NCI-H2171 treated with DMSO at 0.1 percent for 48 hours (cell line): ENCODE data around the gene OR2A5.
"Not testable (repeated sequence)": the region's sequence is repeated elsewhere in the genome, so short reads cannot be mapped to it uniquely, and the experiment has no call there.

Source experiments
- DNase-seq: peaks from one replicate; lab custom pipeline; 2025; lab: John Stamatoyannopoulos, UW

OR2A5 gene

DNA sequence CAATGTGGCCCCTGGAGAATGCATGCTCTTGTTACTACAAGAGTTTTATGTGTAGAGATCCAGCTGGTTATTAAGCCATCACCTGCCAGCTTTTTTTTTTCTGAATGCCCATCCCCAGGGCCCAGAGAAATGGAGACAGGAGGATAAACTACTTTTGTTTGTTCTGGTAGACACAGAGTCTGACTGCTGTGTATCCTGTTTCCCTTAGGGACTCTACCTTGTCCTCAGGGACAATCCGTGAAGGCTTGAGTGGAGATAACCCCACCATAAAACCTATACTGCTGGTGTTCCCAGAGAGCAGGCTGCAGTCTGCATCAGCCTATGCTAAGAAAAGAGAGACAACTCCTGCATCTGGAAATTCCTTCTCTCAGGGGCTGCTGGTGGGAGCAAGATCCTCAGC, at the start of gene OR2A5:
Gene OR2A5 (plus strand): TSS at position 301 of the 400 bp plus-strand sequence. CDS start 1,454 bp downstream, outside the sequence.
- DNase-seq: no peak

- DNase-seq: no peak
Measured at GRCh38 chr7:144000020-144000419, 48.7 kb upstream of the OR2A5 start, which contains the start of gene OR6B1. TSS of gene OR6B1 (plus strand) at chr7:144000320. CDS start at chr7:144003997, 3,677 bp downstream.

DNA sequence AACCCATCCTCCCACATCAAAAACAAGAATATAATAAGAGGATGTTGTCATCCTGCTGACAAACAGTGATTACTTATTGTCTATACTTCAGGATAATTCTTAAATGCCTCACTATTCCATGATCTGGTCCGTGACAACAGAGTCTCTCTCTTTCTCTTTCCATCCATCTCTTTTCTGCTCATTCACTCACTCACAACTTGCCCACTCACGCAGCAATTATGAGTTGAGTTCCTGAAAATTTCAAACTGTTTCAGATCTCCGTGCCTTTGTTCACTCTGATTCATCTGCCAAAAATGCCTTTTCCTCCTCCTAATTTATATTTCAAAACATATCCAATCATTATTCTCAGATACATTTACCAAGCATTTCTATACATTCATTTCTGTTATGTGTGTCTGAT, 47.2 kb upstream of the OR2A5 start:
- DNase-seq: no peak

DNA sequence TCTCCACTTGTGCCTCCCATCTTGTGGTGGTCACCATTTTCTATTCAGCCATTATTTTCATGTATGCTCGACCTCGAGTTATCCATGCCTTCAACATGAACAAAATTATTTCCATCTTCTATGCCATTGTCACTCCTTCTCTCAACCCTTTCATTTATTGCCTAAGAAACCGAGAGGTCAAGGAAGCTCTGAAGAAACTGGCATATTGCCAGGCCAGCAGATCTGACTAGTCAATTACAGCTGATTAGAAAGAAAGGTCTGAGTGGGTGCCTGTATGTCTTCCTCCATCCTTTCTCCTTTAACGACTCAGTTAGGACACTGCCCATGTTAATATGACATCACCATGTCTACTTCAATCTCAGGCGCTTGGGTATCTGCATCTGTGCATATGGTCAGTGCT, 44.0 kb upstream of the OR2A5 start:
- no peak for DNase-seq

DNA sequence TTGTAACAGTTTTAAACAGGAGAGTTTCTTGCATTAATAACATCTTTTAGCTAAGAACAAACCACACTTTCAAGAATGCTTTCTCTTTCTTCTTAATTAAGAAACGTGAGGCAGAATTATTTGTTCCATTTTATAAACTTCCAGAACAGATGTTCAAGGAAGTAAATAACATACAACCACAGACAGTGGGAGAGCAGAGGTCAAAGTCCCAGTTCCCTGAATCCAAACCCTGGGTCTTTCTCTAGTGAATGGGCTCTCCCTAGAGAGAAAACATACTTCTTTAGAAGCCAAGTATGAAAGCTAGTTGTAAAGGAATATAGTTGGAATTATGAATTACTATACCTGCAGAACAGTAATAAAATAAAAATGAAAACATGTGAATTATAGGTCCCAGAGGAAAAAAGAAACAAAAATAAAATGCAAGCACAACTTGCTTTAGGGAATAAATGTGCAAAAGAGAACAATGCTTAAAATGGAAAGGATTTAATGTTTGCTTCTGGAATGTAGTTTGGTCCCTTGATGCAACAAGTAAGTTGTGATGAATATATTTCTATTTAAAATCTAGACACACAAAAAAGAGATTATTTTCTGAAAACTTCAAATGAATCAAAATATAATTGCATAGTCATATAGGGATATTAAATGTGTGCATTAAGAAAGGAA, 42.6 kb upstream of the OR2A5 start:
- no peak for DNase-seq

DNA sequence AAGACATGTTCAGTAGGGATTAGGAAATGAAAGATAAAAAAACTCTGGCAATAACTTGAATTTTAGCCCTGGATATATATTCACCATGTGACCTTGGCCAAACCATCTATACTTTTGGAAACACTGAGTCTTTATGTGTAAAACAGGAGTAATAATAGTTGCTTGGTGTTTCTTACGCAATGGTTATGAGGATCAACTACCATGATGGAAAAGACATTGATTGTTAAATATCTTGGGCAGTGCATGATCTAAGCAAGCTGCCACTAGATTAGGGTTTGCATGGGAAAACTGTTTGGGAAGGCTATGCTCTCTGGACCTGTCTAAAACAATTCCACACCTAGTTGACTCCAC, 42.1 kb upstream of the OR2A5 start:
- no peak for DNase-seq

- DNase-seq: no peak
Measured at GRCh38 chr7:144009361-144009760, 39.4 kb upstream of the OR2A5 start.

DNA sequence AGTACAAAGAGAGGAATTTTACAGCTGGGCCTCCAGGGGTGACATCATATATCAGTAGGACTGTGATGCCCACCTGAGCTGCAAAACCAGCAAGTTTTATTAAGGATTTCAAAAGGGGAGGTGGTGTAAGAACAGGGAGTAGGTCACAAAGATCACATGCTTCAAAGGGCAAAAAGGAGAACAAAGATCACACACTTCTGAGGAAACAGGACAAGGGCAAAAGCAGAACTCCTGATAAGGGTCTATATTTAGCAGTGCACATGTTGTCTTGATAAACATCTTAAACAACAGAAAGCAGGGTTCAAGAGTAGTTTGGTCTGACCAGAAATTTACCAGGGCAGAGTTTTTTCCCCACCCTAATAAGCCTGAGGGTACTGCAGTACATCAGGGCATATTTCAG, 38.7 kb upstream of the OR2A5 start:
- DNase-seq: not testable (repeated sequence)

DNA sequence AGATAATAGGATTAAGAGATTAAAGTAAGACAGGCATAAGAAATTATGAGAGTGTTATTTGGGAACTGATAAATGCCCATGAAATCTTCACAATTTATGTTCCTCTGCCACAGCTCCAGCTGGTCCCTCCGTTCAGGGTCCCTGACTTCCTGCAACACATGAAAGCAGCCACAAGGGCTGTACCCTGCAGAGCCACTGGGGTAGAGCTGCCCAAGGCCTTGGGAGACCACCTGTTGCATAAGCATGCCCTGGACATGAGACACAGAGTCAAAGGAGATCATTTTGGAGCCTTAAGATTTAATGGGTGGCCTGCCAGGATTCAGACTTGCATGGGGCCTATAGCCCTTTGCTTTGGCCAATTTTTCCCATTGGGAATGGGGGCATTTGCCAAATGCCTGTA, 37.9 kb upstream of the OR2A5 start:
- DNase-seq: not testable (repeated sequence)

DNA sequence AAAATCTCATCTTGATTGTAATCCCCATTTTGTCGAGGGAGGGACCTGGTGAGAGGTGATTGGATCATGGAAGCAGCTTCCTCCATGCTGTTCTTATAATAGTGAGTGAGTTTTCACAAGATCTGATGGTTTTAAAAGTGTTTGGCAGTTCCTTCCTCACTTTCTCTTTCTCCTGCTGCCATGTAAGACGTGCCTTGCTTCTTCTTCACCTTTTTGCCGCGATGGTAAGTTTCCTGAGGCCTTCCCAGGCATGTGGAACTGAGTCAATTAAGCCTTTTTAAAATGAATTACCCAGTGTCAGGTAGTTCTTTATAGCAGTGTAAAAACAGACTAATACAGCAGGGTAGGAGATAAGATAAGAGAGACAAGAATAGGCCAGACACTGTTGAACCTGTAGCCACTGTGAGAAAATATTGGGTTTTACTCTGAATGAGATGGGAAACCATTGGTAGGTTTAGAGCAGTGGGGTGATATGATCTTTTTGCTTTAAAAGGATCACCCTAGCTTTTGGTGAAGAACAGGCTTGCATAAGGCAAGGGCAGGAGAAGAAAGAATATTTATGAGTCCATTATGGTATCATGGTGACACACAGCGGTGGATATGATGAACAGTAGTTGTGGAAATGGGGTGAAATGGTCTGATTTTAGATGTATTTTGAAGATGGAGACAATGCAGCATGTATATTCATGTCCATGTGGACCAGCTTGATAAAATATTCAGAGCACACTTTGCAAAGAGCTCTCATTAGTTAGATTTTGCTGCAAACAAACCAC, 37.1 kb upstream of the OR2A5 start:
- DNase-seq: no peak

- no peak for DNase-seq
Measured at GRCh38 chr7:144018065-144018464, 30.7 kb upstream of the OR2A5 start.

- DNase-seq: no peak
Measured at GRCh38 chr7:144019457-144019856, 29.3 kb upstream of the OR2A5 start.

DNA sequence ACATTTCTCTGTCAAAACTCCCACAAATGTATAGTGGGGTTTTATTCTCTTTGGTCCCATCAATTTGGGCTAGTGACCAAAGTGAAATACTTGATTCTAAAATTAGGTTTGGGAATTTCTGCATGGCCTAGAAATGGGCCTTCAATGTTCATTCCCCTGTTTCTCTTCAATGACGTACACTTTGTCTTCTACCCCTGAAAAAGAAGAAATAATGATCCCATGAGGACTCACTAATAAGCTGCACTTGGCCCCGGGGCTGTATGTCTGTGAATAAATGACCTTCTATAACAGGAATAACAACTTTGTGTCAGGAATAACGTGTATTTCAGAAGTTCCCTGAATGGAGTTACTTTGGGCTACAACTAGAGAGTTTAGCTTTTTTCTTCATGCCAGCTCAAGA, 28.4 kb upstream of the OR2A5 start:
- DNase-seq: no peak

DNA sequence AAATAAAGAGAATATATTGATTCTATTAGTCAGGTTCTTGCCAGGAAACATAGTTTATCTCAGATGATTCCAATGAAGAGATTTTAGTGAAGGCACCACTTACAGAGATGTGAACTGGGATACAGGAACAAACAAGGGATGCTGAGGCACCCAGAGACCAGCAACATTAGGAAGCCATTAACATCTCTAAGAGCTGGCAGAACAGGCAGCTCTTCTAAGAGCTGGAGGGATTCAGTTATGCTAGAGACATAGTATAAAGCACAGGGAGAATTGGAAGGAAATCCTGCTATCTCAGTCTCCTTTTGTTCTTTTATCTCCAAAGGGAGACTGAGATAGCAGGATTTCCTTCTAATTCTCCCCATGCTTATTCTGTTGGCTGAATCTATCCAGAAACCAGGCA, 26.6 kb upstream of the OR2A5 start:
- DNase-seq: no peak

DNA sequence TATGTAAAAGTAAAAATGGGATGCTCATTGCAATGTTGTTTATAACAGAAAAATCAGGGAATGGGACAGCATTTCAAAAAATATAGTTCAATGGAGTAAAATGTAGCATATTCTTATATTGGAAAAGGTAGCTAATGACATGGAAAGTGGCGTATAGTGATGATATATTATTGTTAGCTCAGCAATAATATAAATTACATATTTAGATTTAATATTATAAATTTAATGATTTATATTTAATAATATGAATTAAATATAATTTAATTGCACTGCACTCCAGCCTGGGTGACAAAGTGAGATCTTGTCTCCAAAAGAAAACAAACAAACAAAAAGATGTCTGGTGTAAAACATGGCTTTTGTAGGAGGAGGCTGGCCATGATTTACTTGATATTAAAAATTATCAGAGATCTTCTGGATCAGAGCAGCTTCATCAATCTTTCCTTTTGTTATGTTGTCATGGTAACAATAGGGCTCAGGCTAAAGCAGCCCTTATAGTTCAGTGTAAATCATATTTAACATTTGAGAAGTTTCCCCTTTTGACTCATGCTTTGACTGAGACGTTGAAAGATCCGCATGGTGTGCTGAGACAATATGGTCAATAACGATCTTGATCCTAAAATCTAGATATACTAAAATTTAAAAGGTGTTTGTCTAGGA, 25.4 kb upstream of the OR2A5 start:
- no peak for DNase-seq

DNA sequence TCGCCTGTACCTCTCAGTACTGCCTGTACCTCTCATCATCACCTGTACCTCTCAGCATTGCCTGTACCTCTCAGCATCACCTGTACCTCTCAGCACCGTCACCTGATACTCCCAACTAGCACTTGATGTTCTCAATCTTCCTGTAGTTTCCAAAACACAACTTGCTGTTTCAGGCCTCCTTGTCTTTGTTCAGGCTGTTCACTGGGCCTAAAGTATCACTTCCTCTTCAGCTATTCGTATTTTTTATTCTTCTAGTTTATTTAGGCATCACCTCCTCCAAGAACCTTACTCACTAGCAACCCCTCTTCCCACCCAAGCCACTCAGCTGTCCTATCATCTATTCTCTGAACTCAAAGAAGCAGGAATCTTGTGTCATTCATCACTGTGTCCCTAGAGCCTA, 24.5 kb upstream of the OR2A5 start:
- no peak for DNase-seq

DNA sequence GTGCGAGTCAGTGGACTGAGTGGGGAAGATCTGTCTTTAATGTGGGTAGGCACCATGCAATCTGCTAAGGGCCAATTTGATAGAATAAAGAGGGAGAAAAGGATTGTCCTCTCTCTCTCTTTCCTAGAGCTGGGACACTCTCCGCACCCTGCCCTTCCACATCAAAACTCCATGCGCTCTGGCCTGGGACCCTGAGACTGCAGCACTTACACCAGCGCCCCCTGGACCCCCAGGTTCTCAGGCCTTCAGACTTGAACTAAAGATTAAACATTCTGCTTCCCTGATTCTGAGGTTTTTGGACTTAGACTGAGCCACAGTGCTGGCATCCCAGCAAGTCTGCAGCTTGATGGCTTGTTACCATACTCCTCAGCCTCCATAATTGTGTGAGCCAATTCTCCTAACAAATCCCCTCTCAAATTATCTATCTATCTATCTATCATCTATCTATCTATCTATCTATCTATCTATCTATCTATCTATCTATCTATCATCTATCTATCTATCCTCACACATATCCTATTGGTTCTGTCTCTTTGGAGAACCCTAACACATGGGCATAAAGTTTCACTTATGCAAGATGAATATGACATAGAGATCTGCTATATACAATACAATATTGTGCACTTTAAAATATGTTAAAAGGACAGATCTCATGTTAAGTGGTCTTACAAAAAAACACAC, 22.4 kb upstream of the OR2A5 start:
- no peak for DNase-seq

DNA sequence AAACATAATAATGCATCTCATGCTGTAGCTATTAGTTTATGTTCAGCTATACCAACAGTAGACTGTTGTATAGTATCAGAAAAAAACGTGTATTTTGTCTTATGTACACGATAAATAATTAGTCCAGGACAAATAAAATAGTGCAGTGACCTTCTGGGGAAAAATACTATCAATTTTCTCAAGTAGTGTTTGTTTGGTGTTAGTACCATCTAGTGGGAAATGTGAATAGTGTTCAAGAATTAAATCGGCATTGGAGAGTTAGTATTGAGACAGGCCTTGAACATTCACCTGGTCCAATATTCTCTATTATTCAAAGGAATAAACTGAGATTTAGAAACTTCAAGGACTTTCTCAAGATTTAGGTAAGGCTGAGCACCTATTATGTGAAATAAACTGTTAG, 21.7 kb upstream of the OR2A5 start:
- DNase-seq: no peak

DNA sequence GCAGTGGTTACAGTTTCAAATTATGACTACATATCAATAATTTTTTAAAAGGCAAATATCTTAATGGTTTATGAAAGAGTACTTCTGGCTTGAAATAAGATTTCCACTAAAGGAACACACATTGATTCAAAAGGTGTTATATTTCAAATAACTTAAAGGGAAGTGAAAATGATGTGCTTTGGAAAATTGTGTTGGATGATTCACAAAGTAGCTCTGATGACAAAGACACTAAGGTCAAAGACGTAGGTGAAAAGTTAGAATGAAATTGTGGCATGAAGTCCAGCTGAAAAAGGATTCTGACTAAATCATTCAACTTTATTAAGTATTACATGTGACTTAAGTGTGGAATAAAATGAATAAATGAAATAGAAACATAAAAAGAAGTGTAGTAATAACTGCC, 20.8 kb upstream of the OR2A5 start:
- DNase-seq: no peak

DNA sequence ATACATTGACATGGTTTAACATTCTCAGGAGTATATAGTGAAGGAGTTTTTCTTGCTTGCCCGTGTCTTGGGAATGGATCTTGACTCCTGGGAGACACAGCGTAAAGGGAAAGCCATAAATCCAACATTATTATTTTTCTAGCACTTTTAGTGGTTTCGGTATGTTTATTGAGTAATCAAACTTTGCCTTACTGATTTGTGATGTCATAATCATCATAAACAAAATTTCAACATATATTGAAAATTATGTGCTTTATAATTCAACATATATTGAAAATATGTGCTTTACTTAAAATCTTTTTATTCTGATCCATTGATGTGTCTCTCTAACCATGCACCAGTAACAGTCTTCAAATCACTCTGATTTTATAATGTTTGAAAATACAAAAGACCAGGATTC, 20.2 kb upstream of the OR2A5 start:
- DNase-seq: no peak

DNA sequence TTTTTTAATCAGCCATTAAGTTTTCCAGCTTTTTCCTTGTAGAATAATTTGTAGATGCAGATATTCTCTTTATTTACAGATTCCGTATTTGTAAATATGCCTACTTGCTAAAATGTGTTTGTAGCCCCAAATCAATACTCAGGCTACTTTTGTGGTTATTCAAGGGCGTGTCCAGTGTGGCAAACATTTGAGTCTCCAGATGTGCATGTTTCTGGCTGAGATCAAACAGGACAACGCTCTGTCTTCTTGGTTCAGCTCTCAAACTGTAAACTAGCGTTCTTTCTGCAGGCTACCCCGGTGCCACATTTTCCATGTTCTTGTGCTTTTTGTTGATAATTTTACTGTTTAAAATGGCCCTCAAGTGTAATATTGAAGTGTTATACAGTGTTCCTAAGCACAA, 16.2 kb upstream of the OR2A5 start:
- no peak for DNase-seq

DNA sequence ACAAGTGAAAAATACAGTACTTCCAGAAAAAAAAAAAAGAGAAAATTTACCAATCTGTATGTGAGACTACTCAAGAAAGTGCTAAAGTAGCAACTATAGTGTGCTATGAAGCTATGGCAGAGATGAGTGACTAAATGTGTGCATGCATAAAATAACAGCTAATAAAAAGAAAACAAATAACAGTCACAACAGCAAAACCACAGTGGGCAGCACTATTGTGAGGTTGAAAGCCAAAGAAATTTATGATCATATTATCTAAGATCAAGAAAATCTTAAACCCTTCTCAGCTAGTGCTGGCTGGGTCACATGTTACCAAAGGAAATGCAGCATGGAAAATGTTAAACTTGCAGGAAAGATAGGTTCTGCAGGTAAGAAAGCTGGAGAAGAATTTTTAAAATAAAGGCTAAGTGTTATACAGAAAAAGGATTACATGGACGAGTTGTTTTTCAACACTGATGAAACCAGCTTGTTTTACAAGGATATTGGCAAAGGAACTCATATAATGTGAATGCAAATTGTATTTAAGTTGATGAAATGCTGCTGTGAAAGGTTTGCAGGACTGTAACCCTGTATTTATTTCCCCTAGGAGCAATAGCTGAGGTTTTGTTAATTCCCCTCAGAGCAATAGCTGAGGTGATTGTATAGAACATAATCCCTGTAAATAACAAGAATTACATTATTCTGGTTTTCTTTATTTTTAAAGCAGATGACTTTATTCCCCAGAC, 15.6 kb upstream of the OR2A5 start:
- no peak for DNase-seq
